ENCODE data around the gene VPS26A.

VPS26A gene

DNA sequence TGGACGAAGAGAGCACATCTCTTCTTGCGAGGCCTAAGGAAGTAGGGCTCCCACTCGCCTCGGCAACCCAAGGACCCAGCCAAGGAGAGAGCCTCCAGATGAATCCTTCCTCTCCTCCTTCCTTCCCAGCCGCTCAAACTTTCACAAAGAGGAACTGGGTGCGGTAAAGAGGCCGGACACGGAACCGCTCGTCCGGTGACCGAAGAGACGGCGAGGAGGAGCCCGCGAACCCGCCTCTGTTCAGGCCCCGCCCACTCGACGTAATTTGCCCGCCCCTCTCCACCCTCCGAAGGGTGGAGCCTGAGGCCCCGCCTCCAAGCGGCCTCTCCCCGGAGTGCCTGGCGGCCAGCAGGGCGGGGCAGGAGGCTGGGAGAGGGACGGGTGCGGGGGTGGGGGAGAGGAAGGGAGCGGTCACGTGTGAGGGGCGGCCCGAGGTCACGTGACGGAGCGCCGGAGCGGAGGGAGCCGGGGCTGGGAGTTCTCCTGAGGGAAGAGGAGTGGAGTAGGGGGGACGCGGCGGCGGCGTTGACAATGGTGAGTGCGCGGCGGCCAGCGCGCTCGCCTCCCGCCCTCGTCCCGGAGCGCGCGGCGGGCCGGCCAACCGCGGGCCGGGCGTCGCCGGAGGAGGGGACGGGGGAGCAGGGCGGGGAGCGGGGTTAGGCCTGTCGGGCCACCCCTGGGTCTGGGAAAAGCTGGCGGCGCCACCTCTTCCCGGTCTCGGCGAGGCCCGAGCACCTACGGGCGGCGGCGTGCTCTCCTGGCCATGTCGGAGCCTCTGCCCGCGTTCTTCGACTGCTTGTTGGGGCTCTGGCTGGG lies at the start of gene VPS26A:
VPS26A (plus strand) TSS at position 432 of the 816 bp plus-strand sequence; CDS start at position 532, 100 bp downstream.
- DNase-seq (ENCODE audit: low read depth in 2 of 2) = peak; percentile 96 to 97

DNA sequence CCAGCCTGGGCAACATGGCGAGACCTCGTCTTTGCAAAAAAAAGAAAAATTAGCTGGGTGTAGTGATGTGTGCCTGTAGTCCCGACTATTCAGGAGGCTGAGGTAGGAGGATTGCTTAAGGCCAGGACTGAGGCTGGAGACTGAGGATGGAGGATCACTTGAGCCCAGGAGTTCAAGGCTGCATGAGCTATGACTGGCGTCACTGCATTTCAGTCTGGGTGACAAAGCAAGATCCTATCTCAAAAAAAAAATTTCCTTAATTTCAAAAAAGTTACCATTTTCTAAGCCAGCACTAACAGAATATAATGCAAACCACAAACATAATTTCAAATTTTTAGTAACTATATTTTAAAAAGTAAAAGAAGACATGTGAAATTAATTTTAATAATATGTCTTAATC lies 49.4 kb upstream of the VPS26A start:
- no peak for DNase-seq (ENCODE audit: low read depth in 2 of 2)

DNA sequence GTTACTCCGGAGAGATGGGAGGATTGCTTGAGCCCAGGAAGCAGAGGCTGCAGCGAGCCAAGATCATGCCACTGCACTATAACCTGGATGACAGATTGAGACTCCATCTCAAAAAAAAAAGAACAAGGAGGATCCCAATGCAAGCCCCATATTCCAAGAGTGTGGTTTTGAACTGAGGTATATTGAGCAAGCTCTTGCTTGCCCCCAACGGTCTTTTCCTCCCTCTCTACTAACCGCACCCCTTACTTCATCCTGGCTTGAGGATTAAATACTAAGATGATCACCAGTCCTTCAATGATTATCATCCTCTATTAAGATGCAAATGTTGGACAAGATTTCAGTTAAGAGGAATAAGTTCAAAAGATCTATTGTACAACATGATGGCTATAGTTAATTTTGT lies 48.5 kb upstream of the VPS26A start:
- no peak for DNase-seq (ENCODE audit: low read depth in 2 of 2)

DNA sequence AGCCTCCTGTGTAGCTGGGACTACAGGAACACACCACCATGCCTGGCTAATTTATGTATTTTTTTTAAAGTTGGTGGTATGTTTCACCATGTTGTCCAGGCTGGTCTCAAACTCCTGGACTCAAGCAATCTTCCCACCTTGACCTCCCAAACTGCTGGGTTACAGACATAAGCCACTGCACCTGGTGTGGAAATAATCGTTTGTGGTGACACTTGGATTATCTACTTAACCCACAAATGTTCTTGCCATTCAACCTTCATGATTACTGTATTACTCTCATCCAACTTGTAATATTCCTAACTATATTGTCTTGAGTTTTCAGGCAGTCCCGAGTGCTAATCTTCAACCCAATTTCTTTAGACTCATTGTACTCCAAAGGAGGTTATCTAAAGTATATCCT lies 45.7 kb upstream of the VPS26A start:
- no peak for DNase-seq (ENCODE audit: low read depth in 2 of 2)

DNA sequence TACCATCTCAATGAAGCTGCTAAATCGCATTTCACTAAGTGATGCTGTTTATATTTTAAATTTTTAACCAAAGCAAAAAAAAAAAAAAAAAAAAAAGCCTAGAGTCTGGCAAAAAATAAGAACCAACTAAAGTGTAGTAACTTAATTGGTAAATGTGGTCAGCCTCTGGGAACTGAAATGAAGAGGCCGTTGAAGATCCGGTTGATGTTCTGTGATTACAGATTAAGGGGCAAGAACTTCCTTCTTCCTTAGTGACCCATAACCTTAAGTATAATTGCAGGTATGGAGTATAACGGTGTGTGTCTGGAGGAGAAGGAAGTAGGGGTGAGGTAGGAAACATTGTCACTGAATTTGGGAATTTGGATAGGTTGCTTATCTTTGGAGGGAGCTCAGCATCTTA lies 43.8 kb upstream of the VPS26A start:
- no peak for DNase-seq (ENCODE audit: low read depth in 2 of 2)

DNA sequence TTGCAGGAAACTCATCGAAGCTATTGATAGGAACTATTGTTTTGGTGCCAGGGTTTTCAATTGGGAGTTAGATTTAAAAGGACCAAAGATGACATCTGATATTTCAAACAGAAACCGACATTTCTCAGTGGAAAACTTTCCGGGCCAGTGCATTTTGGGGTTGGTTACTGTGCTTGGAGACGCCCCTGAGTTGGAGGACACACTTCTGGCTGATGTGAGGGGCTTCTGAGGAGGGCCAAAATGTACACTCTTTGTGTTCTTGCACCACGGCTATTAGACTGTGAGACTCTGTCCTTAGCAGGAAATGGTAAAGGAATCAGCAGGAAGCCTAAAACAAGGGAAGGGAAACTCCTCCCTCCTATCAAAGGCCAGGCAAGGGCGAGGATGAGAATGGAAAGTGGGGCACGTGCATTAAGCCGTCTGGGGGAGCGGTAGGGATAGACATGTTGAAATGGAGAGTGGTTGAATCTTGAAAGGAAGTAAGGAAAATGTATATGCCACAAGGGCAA lies 37.9 kb upstream of the VPS26A start:
- DNase-seq (ENCODE audit: low read depth in 2 of 2) = no peak

DNA sequence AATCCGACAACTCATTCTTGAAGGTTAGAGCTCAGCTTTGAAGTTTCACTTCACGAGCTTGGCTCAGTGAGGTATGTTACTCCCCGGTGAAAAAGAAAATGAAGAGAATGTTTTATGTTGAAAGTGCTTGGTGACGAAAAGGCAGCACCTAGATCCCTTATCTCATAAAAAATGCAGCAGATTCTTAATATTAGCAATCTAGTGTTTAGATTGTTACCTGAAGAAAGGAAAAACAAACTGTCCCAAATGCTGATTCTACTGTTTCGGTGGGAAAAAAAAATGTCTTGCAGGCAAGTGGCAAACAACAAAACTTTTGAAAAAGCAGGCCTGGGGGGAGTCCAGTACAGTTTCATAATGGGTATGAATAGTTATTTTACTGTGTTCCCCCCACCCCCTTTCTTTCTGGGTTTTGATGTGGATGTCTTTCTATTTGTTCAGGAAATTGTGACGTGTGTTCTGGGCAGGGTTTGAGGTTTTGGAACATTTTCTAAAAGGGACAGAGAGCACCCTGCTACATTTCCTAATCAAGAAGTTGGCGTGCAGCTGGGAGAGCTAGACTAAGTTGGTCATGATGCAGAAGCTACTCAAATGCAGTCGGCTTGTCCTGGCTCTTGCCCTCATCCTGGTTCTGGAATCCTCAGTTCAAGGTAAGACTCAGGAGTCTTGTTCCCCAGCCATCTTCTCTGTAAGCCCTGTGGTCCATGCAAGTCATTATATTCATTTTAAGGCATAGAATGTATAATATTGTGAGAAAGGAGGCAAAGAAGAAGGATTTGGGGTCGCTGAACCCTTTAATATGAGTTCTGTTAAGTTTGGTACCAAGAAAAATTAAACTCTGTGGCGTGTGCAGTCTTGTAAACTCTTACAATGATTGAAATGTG lies 36.1 kb upstream of the VPS26A start, which contains the start of gene SRGN:
SRGN (plus strand) TSS at position 514 of the 881 bp plus-strand sequence; CDS start at position 569, 55 bp downstream.
- no peak for DNase-seq (ENCODE audit: low read depth in 2 of 2)

DNA sequence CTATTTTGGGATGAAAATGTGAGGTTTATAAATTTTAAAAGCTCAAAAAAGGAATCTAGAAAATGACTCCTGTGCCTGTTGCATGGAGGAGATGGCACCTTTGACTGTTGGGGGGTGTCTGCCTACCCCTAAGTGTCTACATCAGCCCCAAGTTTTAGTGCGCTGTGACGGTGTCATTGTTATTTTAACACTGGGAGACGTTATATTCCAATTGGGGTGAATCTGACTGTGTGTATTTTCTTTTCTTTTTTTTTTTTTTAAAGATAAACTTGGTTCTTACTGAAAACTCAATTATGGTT lies 35.6 kb upstream of the VPS26A start:
- DNase-seq (ENCODE audit: low read depth in 2 of 2) = no peak

DNA sequence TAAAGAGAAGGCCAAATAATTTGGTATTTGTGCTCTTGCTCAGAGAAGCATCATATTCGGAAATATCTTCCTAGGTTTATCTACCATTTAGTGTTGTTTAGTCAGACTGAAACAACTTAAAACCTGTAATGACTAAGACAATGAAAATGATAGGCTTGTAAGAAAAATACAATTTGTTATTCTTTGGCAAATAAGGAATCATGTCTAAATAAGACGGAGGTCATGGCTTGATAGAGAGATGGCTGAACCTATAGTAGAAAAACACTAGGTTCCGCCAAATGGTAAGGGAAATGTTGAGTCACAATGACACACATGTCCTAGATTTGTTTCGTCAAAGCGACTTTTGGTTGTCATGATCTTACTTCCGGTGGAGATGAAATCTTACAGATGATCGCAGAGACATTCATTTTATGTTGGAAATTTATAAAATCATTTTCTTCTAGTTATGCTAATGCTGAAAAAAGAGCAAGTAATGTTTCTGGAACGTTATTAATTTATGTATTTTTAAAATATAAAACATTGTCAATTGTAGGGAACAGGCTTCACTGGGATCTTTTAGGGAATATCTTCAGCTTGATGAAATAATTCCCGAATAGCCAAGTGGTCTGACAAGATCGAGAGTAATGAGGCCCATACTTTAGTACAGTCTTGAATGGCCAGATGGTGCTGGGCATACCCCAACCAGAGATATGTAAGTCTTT lies 35.0 kb upstream of the VPS26A start:
- no peak for DNase-seq (ENCODE audit: low read depth in 2 of 2)

DNA sequence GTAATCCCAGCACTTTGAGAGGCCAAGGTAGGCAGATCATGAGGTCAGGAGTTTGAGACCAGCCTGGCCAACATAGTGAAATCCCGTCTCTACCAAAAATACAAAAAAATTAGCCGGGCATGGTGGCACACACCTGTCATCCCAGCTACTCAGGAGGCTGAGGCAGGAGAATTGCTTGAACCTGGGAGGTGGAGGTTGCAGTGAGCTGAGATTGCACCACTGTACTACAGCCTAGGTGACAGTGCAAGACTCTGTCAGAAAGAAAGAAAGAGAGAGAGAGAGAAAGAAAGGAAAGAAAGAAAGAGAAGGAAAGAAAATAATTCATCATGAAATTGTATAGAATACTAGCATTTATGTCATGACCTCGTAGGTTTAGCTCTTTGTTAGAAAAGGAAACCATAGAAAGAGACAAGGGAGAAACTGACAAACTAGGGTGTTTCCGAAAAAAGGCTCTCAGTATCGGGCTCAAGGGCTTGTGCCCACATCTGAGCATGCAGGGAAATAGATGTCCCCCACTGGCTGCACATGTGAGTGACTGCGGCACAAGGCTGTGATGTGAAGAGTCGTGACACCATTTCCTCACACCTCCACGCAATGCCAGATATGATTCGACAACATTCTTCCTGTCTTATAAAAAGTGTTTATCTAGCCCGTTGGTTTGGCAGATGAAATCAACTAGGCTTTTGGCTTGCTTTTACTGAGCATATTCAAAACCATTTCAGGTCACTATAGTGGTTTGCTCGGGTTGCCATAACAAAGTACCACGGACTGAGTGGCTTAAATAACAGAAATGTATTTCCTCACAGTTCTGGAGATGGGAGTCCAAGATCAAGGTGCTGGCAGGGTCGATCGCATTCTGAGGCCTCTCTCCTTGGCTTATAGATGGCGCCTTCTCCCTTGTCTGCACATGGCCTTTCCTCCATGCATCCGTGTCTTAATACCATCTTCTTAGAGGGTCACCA lies 34.1 kb upstream of the VPS26A start:
- no peak for DNase-seq (ENCODE audit: low read depth in 2 of 2)

DNA sequence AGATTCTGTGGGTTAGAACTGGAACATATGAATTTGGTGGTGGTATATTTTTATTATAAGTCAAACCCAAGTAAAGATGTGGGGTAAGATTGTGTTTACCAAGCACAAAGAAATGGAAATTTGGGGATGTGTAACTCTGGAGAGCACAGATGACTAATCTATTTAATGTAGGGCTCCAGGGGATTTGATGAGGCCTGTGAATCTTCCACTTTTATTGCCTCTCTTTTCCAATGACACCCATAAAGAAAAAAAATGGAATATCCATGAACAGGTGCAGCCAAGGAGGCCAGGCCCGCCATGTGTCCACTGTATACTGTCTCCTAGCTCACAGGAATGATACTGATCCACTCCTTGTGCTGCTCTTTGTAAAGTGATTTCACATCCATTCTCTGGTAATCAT lies 33.3 kb upstream of the VPS26A start:
- DNase-seq (ENCODE audit: low read depth in 2 of 2) = no peak

DNA sequence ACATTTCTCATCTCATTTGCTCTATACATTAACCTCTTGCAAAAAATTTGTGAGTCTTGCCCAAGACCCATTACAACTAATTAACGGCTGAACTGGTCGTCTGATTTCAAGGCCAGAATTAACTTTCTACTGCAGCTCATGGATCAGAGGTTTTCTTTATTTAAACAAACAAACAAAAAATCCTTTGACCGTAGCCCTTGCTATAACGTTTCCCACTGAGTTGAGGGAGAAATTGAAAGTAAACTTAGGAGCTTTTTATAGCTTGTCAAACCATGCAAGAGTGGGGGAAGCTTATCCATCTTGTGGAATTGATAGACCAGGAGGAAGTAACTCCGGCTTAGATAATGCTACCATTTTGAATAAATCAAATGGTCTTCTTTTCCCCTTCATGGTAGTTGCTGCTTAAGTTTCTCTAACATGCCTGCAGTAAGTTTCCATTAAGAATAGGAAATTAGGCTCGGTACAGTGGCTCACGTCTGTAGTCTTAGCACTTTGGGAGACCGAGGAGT lies 32.8 kb upstream of the VPS26A start:
- no peak for DNase-seq (ENCODE audit: low read depth in 2 of 2)

DNA sequence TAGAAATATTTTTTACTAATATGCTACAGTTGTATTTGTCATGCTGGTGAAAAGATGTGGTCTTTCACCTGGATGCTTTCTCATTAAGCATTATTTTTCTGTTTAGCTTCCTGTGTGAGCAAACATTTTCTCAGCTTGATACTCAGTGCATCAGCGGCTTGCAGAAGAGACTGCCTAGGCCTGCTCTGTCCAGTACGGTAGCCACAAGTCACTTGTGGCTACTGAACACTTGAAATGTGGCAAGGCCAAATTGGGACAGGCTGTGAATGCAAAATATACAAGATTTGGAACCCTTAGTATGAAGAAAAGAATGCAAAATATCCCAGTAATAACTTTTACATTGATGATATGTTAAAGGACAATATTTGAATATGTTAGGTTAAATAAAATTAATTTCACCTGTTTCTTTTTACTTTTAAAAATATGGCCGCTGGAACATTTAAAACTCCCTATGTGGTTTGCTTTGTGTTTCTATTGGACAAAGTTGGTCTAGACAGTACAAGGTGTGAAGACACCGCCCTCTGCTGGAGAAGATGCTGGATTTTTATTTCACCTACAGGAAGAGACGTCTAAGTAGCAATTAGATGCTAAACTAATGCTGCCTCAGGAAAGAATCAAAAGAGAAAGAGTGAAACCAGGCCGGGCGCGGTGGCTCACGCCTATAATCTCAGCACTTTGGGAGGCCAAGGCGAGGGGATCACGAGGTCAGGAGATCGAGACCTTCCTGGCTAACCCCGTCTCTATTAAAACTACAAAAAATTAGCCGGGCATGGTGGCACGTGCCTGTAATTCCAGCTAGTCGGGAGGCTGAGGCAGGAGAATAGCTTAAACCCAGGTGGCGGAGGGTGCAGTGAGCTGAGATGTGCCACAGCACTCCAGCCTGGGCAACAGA lies 30.8 kb upstream of the VPS26A start:
- DNase-seq (ENCODE audit: low read depth in 2 of 2) = peak; percentile 67 to 73

DNA sequence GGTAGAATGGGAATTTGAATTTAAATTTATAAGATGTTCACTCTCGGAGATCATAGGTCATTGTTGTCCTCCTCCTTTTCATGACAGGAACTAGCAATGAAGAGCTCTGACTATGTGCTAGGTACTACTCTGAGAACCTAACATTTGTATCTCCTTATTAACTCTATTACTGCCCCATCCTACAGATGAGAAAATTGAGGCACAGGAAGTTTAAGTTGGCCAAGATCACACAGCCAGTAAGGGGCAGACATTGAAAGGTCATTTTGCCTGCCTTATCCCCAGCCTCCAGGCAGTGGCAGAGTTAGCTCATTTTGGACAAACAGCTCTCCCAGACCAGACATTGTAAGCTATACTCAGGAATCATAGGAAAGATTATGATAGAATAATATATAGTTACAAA lies 30.0 kb upstream of the VPS26A start:
- no peak for DNase-seq (ENCODE audit: low read depth in 2 of 2)

DNA sequence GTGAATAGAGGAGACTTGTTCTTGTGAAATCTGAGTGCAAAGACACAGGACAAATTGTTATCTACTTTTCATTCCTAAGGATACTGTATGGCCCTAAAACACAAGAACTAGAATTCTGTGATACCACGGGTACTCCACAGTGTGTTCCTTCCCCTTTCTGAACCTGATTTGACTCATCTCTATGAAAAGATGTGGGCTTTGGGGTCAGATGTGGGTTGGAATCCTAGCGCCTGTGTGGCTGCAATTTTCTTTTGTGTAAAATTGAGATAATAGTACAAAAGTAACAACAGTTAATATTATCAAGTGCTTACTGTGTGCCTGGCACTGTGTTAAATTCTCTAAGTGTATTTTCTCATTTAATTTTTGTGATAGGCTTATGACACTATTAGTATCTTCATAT lies 27.9 kb upstream of the VPS26A start:
- no peak for DNase-seq (ENCODE audit: low read depth in 2 of 2)

DNA sequence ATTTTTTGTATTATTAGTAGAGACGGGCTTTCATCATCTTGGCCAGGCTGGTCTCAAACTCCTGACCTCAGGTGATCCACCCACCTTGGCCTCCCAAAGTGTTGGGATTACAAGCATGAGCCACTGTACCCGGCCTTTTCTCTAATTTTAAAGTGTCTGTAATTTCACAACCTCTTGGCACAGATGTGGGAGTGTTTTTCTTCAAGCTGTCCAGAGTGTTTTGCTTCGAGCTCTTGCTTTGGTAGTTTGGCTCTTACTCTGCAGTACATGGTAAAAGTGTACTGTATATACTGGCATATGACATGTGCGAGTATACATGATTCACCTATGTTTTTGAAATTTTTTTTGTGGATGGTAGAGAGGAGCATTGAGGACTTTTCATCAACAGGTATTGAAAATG lies 26.2 kb upstream of the VPS26A start:
- no peak for DNase-seq (ENCODE audit: low read depth in 2 of 2)

DNA sequence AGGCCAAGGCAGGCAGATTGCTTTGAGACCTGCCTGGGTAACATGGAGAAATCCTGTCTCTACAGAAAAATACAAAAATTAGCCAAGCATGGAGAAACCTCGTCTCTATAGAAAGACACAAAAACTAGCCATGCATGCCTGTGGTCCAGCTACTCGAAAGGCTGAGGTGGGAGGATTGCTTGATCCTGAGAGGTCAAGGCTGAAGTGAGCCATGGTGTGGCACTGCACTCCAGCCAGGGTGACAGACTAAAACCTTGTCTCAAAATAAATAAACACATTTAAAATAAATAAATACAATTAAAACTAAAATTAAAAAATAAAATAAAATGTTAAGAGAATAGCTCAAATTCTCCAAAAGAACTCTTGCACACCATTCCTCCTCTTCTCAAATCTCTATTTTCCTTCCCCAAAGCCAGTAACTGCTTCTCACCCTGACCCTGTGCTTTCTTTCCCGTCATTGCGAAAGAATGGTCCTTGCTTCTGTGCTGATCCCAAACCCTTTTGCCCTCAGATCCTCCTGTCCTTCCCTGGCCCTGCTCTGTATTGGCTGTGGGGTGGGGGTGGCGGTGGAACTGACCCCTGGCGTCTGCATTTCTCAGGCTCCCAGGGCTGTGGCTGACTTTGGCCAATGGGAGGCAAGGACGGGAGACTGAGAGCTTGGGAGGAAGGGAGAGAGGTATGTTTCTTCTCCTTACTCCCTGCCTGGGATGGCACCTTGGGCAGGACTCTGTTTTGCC lies 23.7 kb upstream of the VPS26A start:
- no peak for DNase-seq (ENCODE audit: low read depth in 2 of 2)

DNA sequence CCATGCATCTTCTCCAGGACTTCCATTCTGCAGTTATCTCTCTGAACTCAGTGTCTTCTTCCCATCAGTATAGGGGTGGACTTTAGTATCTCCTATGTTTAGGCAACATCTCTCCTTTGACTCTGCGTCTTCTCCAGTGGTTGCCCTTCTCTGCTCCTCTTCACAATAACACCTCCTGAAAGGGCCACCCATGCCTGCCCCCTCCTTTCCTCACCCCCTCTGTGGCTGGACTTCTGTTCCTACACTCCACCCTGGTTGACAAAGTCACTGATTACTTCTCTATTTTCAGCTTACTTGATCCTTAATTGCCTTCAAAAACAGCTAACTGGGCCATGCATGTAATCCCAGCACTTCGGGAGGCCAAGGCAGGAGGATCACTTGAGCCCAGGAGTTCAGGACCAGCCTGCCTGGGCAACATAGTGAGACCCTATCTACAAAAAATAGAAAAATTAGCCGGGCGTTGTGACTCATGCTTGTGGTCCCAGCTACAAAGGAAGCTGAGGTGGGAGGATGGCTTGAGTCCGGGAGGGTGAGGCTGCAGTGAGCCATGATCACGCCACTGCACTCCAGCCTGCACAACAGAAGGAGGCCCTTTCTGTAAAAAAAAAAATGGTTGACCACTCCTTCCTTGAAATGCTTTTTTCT lies 22.4 kb upstream of the VPS26A start:
- DNase-seq (ENCODE audit: low read depth in 2 of 2) = no peak

DNA sequence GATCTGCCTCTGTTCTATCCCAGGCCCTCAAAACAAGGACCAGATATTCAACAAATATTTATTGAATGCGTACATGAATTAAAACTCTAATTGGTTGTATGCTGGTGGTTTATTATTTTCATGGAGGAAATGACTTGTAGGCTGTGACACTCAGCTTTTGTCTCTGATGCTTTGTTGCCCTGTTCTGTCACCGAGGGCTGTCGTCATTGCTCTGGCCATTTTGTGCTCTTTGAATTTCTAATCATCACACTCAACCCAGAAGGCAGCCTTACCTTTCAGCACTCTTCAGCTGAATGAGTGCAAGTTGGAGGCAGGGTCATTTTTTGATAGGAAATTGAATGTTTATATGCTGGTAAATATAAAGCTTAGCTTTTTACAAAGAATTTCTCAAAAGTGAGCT lies 21.5 kb upstream of the VPS26A start:
- no peak for DNase-seq (ENCODE audit: low read depth in 2 of 2)
